Medulla oblongata (tissue), 1 donor: ENCODE measurements around the gene STK11.
"Not testable (repeated sequence)": the region's sequence is repeated elsewhere in the genome, so short reads cannot be mapped to it uniquely, and the experiment has no call there.

Source experiments
- DNase-seq: peaks from one replicate; pipeline ENCODE4 v3.0.0-alpha.2; 2015; ENCODE audit errors: extremely low spot score

The STK11 gene

DNA sequence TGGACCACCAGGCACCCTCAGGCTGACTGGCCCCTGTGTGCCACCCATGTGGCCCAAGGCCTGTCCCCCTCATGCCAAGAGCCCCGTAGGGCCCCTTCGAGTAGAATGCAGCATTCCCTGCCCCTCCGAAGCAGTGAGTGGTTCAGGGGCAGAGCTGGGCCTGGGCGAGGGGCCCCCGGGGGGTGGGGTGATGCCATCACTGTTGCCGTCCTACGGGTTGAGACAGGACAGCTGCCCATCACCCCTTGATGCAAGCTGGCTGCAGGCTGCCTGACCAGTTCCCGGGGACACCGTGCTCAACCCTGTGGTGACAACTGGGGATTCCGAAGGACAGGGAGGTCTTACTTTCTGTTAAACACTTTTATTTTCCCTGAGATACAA is 36.2 kb upstream of the STK11 start:
- DNase-seq, result no peak

GRCh38 chr19:1169921-1170885 is 35.4 kb upstream of the STK11 start:
- no peak for DNase-seq

DNA sequence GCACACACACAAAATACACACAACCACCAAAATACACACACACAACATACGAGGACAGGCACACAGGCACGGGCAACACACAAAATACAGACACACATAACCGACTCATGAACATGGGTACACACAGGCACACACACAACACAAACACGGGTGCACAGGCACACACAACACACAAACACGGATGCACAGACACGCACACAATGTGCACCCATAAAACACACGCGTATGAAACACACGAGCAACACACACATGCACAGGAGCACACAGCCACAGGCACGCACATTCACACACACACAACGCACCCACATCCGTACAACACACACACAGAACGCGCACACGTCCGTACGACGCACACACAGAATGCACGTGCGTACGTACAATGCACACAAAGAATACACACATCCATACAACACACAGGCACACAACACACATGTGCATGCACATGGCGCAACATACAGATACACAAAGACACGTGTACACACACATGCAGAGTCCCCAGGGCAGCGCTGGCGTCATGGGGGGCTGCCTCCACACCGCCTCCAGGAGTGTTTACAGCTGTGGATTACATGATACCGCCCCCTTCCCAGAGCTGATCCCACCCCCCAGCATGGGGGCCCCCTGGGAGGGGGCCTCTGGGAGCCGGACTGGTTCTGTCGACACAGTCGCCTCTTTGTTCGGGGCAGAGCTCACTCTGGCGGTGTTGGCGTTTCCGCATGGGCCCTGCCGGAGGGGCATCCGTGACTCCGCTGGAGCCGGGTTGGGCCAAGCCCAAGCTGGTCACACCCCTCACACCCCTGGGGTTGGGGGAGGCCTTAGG is 34.4 kb upstream of the STK11 start:
- DNase-seq, result peak; percentile 58

GRCh38 chr19:1171755-1172352 is 33.7 kb upstream of the STK11 start:
- DNase-seq, result no peak

DNA sequence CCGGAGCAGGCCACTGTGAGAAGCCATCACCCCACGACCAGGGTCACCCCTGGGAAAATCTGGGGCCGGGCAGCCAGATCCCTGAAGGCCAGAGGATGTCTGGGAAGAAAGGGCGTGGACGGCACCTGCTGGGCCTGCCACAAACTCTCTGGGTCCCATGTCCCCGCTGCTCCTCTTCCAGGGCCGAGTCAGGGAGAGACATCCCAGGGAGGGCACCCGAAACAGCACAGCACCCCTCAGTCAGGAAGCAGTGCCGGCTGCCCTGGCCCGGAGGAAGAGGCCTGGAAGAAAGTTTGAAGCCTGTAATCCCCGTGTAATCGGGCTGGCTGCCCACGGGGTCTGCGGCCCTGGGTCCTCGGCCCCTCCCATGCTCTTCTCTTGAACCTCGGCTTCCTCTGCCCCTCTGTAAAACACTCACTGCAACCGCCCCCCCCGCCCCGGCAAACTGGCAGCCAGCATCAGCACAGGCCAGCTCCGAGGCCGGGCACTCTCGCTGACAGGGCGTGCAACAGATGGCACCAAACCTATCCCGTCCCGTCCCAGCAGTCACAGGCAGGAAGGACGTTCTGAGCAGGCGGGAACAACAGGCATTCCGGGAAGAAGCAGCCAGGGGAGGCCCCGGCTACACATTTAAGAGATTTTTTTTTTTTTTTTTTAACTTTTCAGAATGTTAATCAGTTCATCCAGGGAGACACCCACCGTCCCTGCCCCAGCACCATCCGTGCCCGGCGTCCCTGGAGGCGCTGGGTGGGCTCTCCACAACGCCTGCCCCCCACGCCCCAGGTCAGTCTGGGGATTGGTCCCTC is 33.0 kb upstream of the STK11 start:
- DNase-seq, result peak; percentile 51

DNA sequence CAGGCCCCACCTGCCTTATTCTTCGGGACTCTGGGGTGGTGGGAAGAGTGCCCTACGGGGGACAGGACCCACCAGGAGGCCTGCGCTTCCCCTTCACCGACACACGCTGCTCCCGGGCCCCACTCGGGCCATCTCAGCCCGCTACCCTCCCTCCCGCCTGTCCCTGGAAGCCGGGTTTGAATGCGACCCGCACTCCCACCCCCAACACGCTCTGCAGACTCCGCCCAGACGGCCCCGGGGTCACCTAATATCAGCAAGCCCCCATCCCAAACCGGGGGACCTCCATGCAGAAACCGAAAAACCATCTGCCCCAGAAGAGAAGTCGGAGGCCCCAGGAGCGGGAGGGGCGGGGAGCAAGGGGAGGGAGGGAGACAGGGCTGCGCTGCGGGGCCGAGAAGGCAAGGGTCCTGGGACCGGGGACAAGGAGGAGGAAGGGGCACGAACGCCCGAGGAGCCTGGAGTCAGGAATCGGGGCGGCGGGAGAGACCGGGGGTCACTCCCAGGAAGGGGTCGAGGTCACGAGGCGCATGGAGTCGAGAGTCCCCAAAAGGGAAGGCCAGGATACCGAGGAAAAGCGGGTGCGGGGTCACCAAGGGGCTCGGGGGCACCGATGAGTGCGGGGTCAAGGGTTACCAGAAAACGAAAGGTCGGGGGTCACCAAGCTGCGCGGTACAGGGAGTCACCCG is 32.3 kb upstream of the STK11 start:
- no peak for DNase-seq

- DNase-seq, result peak; percentile 82
Observed at GRCh38 chr19:1173845-1174809, 31.5 kb upstream of the STK11 start, which contains the start of gene SBNO2. SBNO2 (minus strand) TSS chr19:1174268; CDS start chr19:1154276, 19,992 bp downstream.

GRCh38 chr19:1177322-1178114 is 28.1 kb upstream of the STK11 start:
- DNase-seq, result no peak

- DNase-seq, result no peak
Observed at GRCh38 chr19:1181606-1182005, 24.0 kb upstream of the STK11 start.

DNA sequence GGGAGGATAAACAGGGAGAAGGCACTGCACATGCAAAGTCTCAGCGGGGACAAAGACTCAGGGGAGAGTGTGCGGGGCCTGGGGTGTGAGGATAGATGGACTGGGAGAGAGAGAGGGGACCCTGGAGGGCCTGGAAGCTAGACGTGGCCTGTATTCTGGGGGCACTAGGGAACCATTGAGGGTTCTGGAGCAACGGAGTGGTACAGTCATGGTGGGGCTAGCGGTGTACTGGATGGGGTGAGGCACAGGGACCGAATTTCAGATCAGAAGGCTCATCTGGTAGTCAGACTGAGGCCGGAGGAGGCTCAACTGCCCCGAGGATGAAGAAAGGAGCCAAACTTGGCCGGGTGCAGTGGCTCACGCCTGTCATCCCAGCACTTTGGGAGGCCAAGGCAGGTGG is 23.5 kb upstream of the STK11 start:
- DNase-seq, result no peak

GRCh38 chr19:1182727-1183126 is 22.9 kb upstream of the STK11 start:
- DNase-seq, result no peak

GRCh38 chr19:1183543-1184172 is 21.9 kb upstream of the STK11 start:
- no peak for DNase-seq

GRCh38 chr19:1189419-1189818 is 16.2 kb upstream of the STK11 start:
- DNase-seq, result no peak

DNA sequence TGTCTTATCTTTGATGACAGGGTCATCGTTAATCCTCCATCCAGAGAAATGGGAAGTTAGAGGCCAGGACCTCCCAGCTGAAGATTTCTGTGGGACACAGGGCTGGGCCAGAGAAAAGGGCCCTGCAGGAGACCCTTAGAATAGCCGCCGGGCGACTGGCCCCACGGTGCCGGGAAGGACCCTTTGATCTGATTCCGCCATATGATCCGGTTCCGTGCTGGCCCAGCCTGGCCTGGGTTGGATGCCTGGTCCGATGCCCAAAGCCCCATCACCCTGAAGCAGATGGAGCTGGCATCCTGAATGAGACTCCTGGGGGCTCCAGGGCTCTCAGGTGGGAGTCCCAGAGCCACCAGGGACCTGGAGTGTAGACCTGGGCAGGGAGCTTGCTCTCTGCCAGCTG is 6.0 kb upstream of the STK11 start:
- DNase-seq, result no peak

DNA sequence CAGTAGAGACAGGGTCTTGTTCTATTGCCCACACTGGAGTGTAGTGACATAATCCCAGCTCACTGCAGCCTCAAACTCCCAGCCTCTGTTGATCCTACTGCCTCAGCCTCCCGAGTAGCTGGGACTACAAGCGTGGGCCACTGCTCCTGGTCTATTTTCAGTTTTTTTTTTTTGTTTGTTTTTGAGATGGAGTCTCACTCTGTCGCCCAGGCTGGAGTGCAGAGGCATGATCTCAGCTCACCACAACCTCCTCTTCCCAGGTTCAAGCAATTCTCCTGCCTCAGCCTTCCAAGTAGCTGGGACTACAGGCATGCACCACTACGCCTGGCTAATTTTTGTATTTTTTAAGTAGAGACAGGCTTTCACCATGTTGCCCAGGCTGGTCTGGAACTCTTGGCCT is 5.0 kb upstream of the STK11 start:
- not testable (repeated sequence) for DNase-seq

DNA sequence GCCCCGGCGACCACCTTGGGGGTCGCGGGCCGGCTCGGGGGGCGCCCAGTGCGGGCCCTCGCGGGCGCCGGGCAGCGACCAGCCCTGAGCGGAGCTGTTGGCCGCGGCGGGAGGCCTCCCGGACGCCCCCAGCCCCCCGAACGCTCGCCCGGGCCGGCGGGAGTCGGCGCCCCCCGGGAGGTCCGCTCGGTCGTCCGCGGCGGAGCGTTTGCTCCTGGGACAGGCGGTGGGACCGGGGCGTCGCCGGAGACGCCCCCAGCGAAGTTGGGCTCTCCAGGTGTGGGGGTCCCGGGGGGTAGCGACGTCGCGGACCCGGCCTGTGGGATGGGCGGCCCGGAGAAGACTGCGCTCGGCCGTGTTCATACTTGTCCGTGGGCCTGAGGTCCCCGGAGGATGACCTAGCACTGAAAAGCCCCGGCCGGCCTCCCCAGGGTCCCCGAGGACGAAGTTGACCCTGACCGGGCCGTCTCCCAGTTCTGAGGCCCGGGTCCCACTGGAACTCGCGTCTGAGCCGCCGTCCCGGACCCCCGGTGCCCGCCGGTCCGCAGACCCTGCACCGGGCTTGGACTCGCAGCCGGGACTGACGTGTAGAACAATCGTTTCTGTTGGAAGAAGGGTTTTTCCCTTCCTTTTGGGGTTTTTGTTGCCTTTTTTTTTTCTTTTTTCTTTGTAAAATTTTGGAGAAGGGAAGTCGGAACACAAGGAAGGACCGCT is 729 bp downstream of the STK11 start:
- DNase-seq, result no peak

DNA sequence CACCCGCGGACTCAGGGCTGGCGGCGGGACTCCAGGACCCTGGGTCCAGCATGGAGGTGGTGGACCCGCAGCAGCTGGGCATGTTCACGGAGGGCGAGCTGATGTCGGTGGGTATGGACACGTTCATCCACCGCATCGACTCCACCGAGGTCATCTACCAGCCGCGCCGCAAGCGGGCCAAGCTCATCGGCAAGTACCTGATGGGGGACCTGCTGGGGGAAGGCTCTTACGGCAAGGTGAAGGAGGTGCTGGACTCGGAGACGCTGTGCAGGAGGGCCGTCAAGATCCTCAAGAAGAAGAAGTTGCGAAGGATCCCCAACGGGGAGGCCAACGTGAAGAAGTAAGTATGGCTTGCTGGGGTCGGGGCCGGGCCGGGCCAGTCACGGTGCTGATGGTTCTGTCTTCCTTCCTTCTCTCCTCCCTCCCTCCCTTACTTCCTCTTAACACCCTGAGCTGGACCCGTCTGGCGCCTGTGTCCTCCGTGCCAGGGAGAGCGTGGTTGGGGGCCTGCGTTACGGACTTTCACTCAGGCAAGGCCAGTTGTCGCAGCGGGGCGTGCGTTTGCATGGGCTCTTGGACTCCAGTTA is 1.4 kb downstream of the STK11 start:
- peak; percentile 54 for DNase-seq
